ENCODE results near the gene GPC3. TPM values are rescaled to one million over a fixed set of nuclear protein-coding genes. Genes with fewer than 3 reads are reported as not detected.

The GPC3 gene
- total RNA-seq, 1 donor from 2014 or later = 4.9 TPM

- no peak for DNase-seq (ENCODE audit: low spot score)
Measured at GRCh38 chrX:133513123-133513522, 472.3 kb downstream of the GPC3 start.

- DNase-seq (ENCODE audit: low spot score) = no peak
Measured at GRCh38 chrX:133511041-133511440, 474.4 kb downstream of the GPC3 start.

GRCh38 chrX:133497356-133497755 lies 488.0 kb downstream of the GPC3 start:
- no peak for DNase-seq (ENCODE audit: low spot score)

- DNase-seq (ENCODE audit: low spot score) = peak; percentile 51
Measured at GRCh38 chrX:133495464-133496391, 489.7 kb downstream of the GPC3 start.

- no peak for DNase-seq (ENCODE audit: low spot score)
Measured at GRCh38 chrX:133493366-133493765, 492.0 kb downstream of the GPC3 start.

- no peak for DNase-seq (ENCODE audit: low spot score)
Measured at GRCh38 chrX:133490955-133491354, 494.4 kb downstream of the GPC3 start.
